OCI-LY7 (cell line): Measurements from ENCODE around the gene FADS6. TPM values are rescaled to one million over a fixed set of nuclear protein-coding genes. Genes with fewer than 3 reads are reported as not detected.

Experiments
- BruUV-seq: library from RNA; stranded (reverse); fragments of 400-500 nt; replicated peaks from 2 replicates; lab custom pipeline; 2021; lab: Mats Ljungman, UMichigan
- CTCF ChIA-PET: fragments of 300-600 bp; sonication (Branson Sonifier 250); formaldehyde crosslinking; loops from one replicate; lab custom pipeline; 2022; ENCODE audit warnings: antibody characterized with exemption; ENCODE audit not compliant: unreplicated experiment; lab: Charles Lee
- POLR2A ChIA-PET: fragments of 300-600 bp; sonication (Branson Sonifier 250); formaldehyde crosslinking; loops from one replicate; lab custom pipeline; 2022; ENCODE audit warnings: antibody characterized with exemption; lab: Charles Lee
- DNase-seq: peaks from one replicate; pipeline ENCODE4 v3.0.0-alpha.2; 2015; ENCODE audit warnings: low spot score
- H2AFZ ChIP-seq: fragments of 200-600 bp; sonication (generic), shearing (Covaris generic); 2 replicates; pipeline ENCODE4 v1.6.1; 2014; ENCODE audit warnings: mild to moderate bottlenecking, antibody characterized with exemption, low read length, moderate library complexity
- H3K27ac ChIP-seq: fragments of 200-600 bp; sonication (generic); 2 replicates; pipeline ENCODE4 v1.5.1; 2014; ENCODE audit warnings: mixed run types, low read depth, mild to moderate bottlenecking, moderate library complexity, low read length, inconsistent platforms; ENCODE audit not compliant: poor library complexity, severe bottlenecking
- H3K36me3 ChIP-seq: fragments of 200-600 bp; sonication (generic); 2 replicates; pipeline ENCODE4 v1.6.1; 2014; ENCODE audit warnings: mild to moderate bottlenecking, antibody characterized with exemption, low read length, moderate library complexity, mixed read lengths; ENCODE audit not compliant: insufficient read depth
- H3K4me1 ChIP-seq: fragments of 200-600 bp; sonication (generic); 2 replicates; pipeline ENCODE4 v1.5.1; 2014; ENCODE audit warnings: mild to moderate bottlenecking, low read length; ENCODE audit not compliant: insufficient read depth, poor library complexity, severe bottlenecking
- H3K4me2 ChIP-seq: fragments of 200-600 bp; sonication (generic); 2 replicates; pipeline ENCODE4 v1.6.1; 2014; ENCODE audit warnings: mild to moderate bottlenecking, low read length
- H3K4me3 ChIP-seq: fragments of 200-600 bp; sonication (generic); 2 replicates; pipeline ENCODE4 v1.5.1; 2014; ENCODE audit warnings: mild to moderate bottlenecking, low read depth, low read length; ENCODE audit not compliant: poor library complexity, severe bottlenecking
- H3K79me2 ChIP-seq: fragments of 200-600 bp; sonication (generic); 2 replicates; pipeline ENCODE4 v1.6.1; 2016; ENCODE audit warnings: low read depth, mild to moderate bottlenecking, low read length, moderate library complexity, mixed read lengths; ENCODE audit not compliant: insufficient read depth
- H3K9me2 ChIP-seq: fragments of 200-600 bp; sonication (generic); 2 replicates; pipeline ENCODE4 v1.6.1; 2016; ENCODE audit warnings: mild to moderate bottlenecking, low read length, mixed read lengths; ENCODE audit not compliant: insufficient read depth
- H3K9me3 ChIP-seq: fragments of 200-600 bp; sonication (generic); 2 replicates; pipeline ENCODE4 v1.6.1; 2014; ENCODE audit warnings: mild to moderate bottlenecking, mixed run types, low read length, mixed read lengths
- H4K20me1 ChIP-seq: fragments of 200-600 bp; sonication (generic); 2 replicates; pipeline ENCODE4 v1.6.1; 2014; ENCODE audit warnings: mild to moderate bottlenecking, antibody characterized with exemption, low read length, moderate library complexity, mixed read lengths; ENCODE audit not compliant: insufficient read depth
- EZH2phosphoT487 ChIP-seq: fragments of 200-600 bp; sonication (generic); IDR thresholded peaks from 2 replicates; pipeline ENCODE4 v1.6.1; 2018; ENCODE audit warnings: low read depth, borderline replicate concordance, mild to moderate bottlenecking, mixed run types, antibody characterized with exemption, low read length, moderate library complexity, mixed read lengths
- intact Hi-C: fragments of 100-400 bp; cut with micrococcal nuclease; formaldehyde crosslinking; loops from one replicate; pipeline ENCODE4 v1.10.0; 2022; ENCODE audit not compliant: unreplicated experiment
- total RNA-seq, 2 experiments: library from RNA; depleted of rRNA in 1 of 2; stranded (reverse); fragments of >200 nt in 1 of 2; shearing (Covaris generic) in 1 of 2; gene quantifications; 2 replicates each; pipeline ENCODE4 v1.2.3, GENCODE V29; 2014 to 2022
- TF ChIP-seq, protein P1 (sequence below): fragments of 200-600 bp; sonication (generic); conservative IDR thresholded peaks from 2 replicates; pipeline ENCODE4 v1.5.1; 2014; ENCODE audit warnings: mild to moderate bottlenecking, antibody characterized with exemption, low read length, moderate library complexity, mixed read lengths

FADS6 gene
- total RNA-seq, 2 experiments from 2014 or later: not detected

DNA sequence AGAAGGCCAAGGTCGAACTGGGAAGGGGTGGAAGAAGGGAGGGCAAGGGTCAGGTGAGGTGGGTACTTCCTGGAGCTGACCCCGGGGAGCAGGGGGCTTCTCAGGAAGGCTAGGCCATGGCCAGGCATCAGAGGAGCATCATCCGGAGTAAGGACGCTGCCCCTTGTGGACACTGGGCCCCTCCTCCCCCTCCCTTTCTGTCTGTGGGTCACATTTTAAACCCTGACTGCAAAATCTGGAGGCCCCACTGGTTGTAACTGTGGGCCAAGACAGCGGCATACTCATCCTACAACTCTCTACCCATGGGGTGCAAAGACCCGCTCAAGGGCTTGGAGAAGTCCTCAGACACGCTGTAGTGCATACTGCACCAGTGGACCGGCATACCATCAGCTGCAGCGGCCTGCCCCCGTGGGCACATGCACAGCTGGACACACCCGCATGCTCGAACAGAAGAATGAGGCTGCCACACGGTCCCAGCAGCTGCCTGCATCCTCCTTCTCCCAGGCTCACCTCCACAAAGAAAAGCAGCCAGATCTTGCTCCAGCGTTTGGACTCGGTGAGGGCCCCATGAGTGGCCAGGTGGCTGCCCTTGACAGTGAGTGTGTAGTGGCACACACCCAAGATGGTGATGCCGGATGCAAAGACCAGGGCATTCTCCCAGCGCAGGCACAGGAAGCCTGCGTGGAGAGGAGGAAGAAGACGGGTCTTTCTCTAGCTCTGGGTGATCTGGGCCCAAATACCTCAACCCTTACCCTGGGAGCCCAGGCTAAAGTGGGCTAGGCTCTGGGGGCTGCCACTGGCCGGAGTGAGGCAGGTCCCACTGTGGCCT lies 1.2 kb downstream of the FADS6 start:
- no peak overlapping the region for H3K4me3 ChIP-seq
- TF ChIP-seq, protein P1, sequence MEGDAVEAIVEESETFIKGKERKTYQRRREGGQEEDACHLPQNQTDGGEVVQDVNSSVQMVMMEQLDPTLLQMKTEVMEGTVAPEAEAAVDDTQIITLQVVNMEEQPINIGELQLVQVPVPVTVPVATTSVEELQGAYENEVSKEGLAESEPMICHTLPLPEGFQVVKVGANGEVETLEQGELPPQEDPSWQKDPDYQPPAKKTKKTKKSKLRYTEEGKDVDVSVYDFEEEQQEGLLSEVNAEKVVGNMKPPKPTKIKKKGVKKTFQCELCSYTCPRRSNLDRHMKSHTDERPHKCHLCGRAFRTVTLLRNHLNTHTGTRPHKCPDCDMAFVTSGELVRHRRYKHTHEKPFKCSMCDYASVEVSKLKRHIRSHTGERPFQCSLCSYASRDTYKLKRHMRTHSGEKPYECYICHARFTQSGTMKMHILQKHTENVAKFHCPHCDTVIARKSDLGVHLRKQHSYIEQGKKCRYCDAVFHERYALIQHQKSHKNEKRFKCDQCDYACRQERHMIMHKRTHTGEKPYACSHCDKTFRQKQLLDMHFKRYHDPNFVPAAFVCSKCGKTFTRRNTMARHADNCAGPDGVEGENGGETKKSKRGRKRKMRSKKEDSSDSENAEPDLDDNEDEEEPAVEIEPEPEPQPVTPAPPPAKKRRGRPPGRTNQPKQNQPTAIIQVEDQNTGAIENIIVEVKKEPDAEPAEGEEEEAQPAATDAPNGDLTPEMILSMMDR: no peak
- TF ChIP-seq EZH2phosphoT487: no peak
- H2AFZ ChIP-seq: no peak overlapping the region
- POLR2A ChIA-PET: no interaction called here
- intact Hi-C loops: no loop called here
- no peak for DNase-seq
- H3K9me3 ChIP-seq: no peaks in the 10 kb centered on the region
- H3K36me3 ChIP-seq: no peaks in the 10 kb centered on the region
- CTCF ChIA-PET: no interaction called here
- H3K9me2 ChIP-seq: no peaks in the 10 kb centered on the region
- no peak overlapping the region for H3K27ac ChIP-seq
- BruUV-seq: no TSS peak
- H3K4me1 ChIP-seq: no peaks in the 10 kb centered on the region
- no peaks in the 10 kb centered on the region for H4K20me1 ChIP-seq
- H3K4me2 ChIP-seq: no peak overlapping the region
- H3K79me2 ChIP-seq: no peaks in the 10 kb centered on the region

DNA sequence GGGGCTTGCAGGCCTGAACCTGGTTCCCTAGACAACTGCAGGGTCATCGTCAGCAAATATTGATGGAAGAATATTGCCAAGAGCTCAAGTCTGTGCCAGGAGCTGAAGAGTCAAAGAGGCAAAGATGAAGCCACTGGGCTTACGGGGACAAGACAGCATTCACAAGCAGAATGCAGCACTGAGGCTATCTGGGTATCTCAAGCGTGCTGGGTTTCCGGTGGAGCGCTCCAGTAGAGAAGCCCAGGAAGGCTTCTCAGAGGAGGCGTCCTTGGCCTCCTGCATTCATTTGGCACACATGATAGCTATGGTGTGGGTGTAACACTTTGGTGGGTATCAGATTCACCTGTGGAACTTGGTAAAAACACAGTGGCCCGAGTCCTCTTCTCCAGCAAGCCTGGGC lies 2.9 kb downstream of the FADS6 start:
- Histone ChIP-seq H3K9me2 (no peaks in the 10 kb centered on the region), H3K27ac (no peak overlapping the region), H4K20me1 (no peaks in the 10 kb centered on the region), H3K36me3 (no peaks in the 10 kb centered on the region), H3K4me2 (no peak overlapping the region), H3K79me2 (no peaks in the 10 kb centered on the region), H3K4me3 (no peak overlapping the region), H3K9me3 (no peaks in the 10 kb centered on the region), H2AFZ (no peak overlapping the region), H3K4me1 (no peaks in the 10 kb centered on the region)
- no peak for TF ChIP-seq EZH2phosphoT487
- TF ChIP-seq, protein P1: no peak
- intact Hi-C loops: no loop called here
- ChIA-PET CTCF (no interaction called here), POLR2A (interaction anchor here (0.6 to 1.8 kb wide), 3 partner anchors 10 to 17 kb away, joined by 3 to 6 read pairs (median 3); partner anchors contain the start of gene FDXR)
- no peak for DNase-seq
- BruUV-seq: no TSS peak

DNA sequence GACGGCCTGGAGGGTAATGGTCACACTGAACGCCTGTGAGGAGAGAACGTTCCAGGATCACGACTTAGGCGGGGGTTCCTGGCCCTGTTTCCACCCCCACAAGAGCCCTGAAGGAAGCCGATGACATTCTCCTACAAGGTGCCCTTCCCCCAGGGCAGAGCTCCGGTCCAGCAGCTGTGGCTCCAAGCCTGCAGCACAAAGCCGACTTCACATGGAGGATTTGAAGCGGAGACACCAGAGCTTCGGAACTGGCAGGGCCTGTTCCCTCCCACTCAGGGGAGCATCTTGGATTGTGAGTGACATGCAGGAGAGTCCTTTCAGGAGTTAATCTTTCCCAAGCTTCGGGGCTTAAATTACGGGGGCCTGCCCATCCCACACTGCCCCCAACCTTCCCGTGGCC lies 5.0 kb downstream of the FADS6 start:
- no peaks in the 10 kb centered on the region for H3K79me2 ChIP-seq
- no peaks in the 10 kb centered on the region for H3K36me3 ChIP-seq
- no peak for TF ChIP-seq EZH2phosphoT487
- TF ChIP-seq, protein P1: no peak
- no peaks in the 10 kb centered on the region for H3K4me1 ChIP-seq
- no peak overlapping the region for H2AFZ ChIP-seq
- DNase-seq: no peak
- no peaks in the 10 kb centered on the region for H3K9me3 ChIP-seq
- no peaks in the 10 kb centered on the region for H4K20me1 ChIP-seq
- BruUV-seq: no TSS peak
- no peak overlapping the region for H3K4me3 ChIP-seq
- ChIA-PET POLR2A (interaction anchor here (0.5 to 1.8 kb wide), 2 partner anchors 14 to 1663 kb away, joined by 4 to 6 read pairs; no protein-coding TSS in a partner anchor), CTCF (no interaction called here)
- no peak overlapping the region for H3K4me2 ChIP-seq
- no peak overlapping the region for H3K27ac ChIP-seq
- intact Hi-C loops: no loop called here
- H3K9me2 ChIP-seq: no peaks in the 10 kb centered on the region
